Left lung (tissue), 10 donors: ENCODE data around the gene OS9. TPM values are rescaled to one million over a fixed set of nuclear protein-coding genes. Genes with fewer than 3 reads are reported as not detected.

Source experiments
- ATAC-seq: fragments of 200-7000 bp; cut with Tn5 transposase; one replicate; pipeline ENCODE4 v1.9.1; 2020; ENCODE audit warnings: moderate library complexity
- DNase-seq, 4 donors: peaks; one replicate each; pipeline ENCODE4 v3.0.0-alpha.2; 2013 to 2020
- H3K27ac ChIP-seq, 2 donors: fragments of 200-600 bp; sonication (generic) in 1 of 2; one replicate each; pipeline versions ENCODE4 v1.5.0 to v1.8.0; 2020 to 2021
- H3K27me3 ChIP-seq, 2 donors: fragments of 200-600 bp; sonication (generic) in 1 of 2; one replicate each; pipeline versions ENCODE4 v1.5.0 to v1.8.0; 2020 to 2021
- H3K36me3 ChIP-seq, 2 donors: fragments of 200-600 bp; sonication (generic) in 1 of 2; one replicate each; pipeline versions ENCODE4 v1.5.0 to v1.8.0; 2020 to 2021
- H3K4me1 ChIP-seq, 2 donors: fragments of 200-600 bp; one replicate each; pipeline ENCODE4 v1.8.0; 2021
- H3K4me3 ChIP-seq, 2 donors: fragments of 200-600 bp; sonication (generic) in 1 of 2; one replicate each; pipeline versions ENCODE4 v1.5.0 to v1.8.0; 2020 to 2021; ENCODE audit warnings: mild to moderate bottlenecking in 1 of 2
- H3K9me3 ChIP-seq, 2 donors: fragments of 200-600 bp; sonication (generic) in 1 of 2; one replicate each; pipeline versions ENCODE4 v1.5.0 to v1.8.0; 2020 to 2021
- CTCF ChIP-seq, 2 donors: fragments of 200-600 bp; sonication (generic) in 1 of 2; IDR thresholded peaks; one replicate each; pipeline versions ENCODE4 v1.5.0 to v1.8.0; 2021; ENCODE audit warnings: antibody characterized with exemption in 2 of 2
- intact Hi-C, 2 donors: fragments of 100-400 bp; cut with DNase I; formaldehyde crosslinking; loops; one replicate each; pipeline versions ENCODE4 v1.11.2 to v1.14.2; 2022
- polyA plus RNA-seq, 6 donors: library from polyadenylated mRNA; unstranded; fragments of 120-200 nt; gene quantifications; one replicate each; pipeline ENCODE4 v1.2.1, GENCODE V29; 2013; ENCODE audit not compliant: insufficient read length in 6 of 6
- total RNA-seq, 2 donors: library from RNA; stranded (reverse); fragmentation: NEBNext Ultra II Directional; extraction: Animal tissue kit (Norgen Biotek cat#: 25700); gene quantifications; one replicate each; pipeline ENCODE4 v1.2.1, GENCODE V29; 2021
- donor health status: DM: no; HTN: yes; CAD: no.
- donor health status: DM: no; HTN: no; CAD: no.

The OS9 gene
- total and polyA plus RNA-seq, 8 donors: 200 to 321 (median 225) TPM

DNA sequence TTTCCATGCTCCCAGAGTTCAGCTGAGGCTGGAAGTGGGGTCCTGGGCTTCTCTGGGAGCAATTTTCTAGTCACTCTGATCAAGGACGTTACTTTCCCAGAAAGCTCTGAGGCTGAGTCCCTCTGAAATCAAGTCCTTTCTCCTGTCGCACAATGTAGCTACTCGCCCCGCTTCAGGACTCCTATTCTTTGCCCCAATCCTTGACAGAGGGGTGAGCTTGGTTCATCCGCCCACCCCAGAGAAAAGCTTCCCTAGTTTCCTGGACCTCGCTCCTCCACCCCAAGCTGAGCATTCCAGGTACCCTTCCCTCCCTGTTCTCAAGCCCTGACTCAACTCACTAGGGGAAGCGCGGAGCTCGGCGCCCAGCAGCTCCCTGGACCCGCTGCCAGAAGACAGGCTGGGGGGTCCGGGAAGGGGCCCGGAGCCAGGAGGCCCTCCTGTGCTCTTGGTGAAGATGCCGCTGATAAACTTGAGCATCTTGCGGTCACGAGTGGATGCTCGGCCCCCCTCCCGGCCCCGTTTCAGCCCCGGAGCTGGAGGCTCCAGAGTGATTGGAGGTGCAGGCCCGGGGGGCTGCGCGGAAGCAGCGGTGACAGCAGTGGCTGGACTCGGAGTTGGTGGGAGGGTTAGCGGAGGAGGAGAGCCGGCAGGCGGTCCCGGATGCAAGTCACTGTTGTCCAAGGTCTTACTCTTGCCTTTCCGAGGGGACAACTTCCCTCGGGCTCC lies 43.0 kb downstream of the OS9 start:
- Histone ChIP-seq H3K4me3 (no peak overlapping the region), H3K9me3 (no peaks in the 10 kb centered on the region), H3K27ac (no peak overlapping the region), H3K36me3 (peaks cover 0 to 44% of the 10 kb centered on the region in 2 donors), H3K4me1 (peaks cover 13 to 50% of the 10 kb centered on the region in 2 donors), H3K27me3 (peaks cover 48 to 88% of the 10 kb centered on the region in 2 donors)
- no peak for DNase-seq
- TF ChIP-seq CTCF (IDR thresholded peaks at IDR 0.05): no peak
- ATAC-seq: no peak
- intact Hi-C loops: no loop called here

DNA sequence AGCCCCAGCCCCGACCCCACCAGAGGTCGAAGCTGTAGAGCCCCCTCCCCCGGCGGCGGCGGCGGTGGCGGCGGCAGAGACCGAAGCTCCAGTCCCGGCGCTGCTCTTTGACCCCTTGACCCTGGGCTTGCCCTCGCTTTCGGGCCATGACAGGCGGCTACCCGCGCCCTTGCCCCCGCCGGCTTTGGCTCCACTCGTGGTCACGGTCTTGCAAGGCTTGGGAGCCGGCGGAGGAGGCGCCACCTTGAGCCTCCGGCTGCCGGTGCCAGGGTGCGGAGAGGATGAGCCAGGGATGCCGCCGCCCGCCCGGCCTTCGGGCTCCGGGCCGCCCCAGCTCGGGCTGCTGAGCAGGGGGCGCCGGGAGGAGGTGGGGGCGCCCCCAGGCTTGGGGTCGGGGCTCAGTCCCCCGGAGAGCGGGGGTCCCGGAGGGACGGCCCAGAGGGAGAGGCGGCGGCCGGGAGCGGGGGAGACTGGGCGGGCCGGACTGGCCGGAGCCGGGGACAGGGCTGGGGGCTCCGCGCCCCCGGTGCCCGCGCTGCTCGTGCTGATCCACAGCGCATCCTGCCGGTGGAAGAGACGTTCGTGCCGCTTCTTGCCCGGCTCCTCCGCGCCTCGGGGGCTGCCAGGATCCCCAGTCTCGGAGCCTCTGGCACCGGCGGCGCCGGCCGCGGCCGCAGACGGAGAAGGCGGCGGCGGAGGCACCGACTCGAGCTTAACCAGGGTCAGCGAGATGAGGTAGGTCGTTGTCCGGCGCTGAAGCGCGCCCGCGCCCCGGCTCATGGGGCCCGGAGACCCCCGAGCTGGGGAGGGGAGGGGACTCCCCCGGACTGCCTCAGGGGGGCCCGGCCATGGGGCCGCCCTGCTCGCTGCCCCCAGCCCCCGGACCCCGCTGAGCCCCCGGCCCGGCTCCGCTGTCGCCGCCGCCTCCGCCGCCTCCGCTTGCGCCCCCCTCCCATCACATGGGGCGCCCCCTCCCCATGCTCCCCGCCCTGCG lies 43.8 kb downstream of the OS9 start:
- intact Hi-C loops: no loop called here
- H3K4me1 ChIP-seq: peaks cover 13 to 56% of the 10 kb centered on the region in 2 donors
- ATAC-seq: no peak
- no peak overlapping the region for H3K27ac ChIP-seq
- TF ChIP-seq CTCF (IDR thresholded peaks at IDR 0.05): no peak
- DNase-seq: no peak
- no peak overlapping the region for H3K4me3 ChIP-seq
- peaks cover 48 to 84% of the 10 kb centered on the region in 2 donors for H3K27me3 ChIP-seq
- no peaks in the 10 kb centered on the region for H3K9me3 ChIP-seq
- peaks cover 0 to 37% of the 10 kb centered on the region in 2 donors for H3K36me3 ChIP-seq

- peaks cover 48 to 79% of the 10 kb centered on the region in 2 donors for H3K27me3 ChIP-seq
- TF ChIP-seq CTCF (IDR thresholded peaks at IDR 0.05): no peak
- H3K4me3 ChIP-seq: no peak within 1 kb of the TSS
- no peaks in the 10 kb centered on the region for H3K9me3 ChIP-seq
- no peak for DNase-seq
- H3K27ac ChIP-seq: no peak within 1 kb of the TSS
- ATAC-seq: no peak
- peaks cover 0 to 27% of the 10 kb centered on the region in 2 donors for H3K36me3 ChIP-seq
- H3K4me1 ChIP-seq: peaks cover 13 to 57% of the 10 kb centered on the region in 2 donors
- intact Hi-C loops: no loop called here
These were observed 44.8 kb downstream of the OS9 start, which contains the start of gene AGAP2 for GRCh38 chr12:57738661-57739237. Gene AGAP2, minus strand, starts transcription at chr12:57738742. Its CDS starts 496 bp downstream, at chr12:57738246.

DNA sequence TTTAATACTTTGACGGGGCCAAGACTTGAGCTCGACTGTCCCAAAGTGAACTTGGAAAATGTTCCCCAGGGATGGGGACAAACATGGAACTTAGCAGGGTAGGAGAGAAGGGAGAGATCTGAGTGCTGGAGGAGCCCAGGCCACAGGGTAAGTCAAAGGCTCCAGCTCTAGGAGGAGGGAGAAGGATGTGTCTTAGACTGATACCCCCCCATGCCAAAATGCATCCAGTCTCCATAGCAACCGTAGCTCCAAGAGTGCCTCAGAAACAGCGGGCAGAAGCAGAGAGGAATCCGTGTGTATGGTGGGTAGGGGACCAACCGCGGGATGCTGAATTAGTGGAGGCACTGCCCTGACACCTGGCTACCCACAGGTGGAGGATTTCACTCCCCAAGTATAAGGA lies 45.5 kb downstream of the OS9 start:
- intact Hi-C loops: no loop called here
- no peak for TF ChIP-seq CTCF (IDR thresholded peaks at IDR 0.05)
- no peak overlapping the region for H3K4me3 ChIP-seq
- H3K27ac ChIP-seq: no peak overlapping the region
- no peaks in the 10 kb centered on the region for H3K9me3 ChIP-seq
- peaks cover 13 to 63% of the 10 kb centered on the region in 2 donors for H3K4me1 ChIP-seq
- DNase-seq: no peak
- H3K36me3 ChIP-seq: peaks cover 0 to 20% of the 10 kb centered on the region in 2 donors
- peaks cover 48 to 73% of the 10 kb centered on the region in 2 donors for H3K27me3 ChIP-seq
- ATAC-seq: no peak
